NCI-H345 (cell line): ENCODE results near the gene FAAH.
"Not testable (repeated sequence)": the region's sequence is repeated elsewhere in the genome, so short reads cannot be mapped to it uniquely, and the experiment has no call there.

ENCODE experiments used
- DNase-seq: peaks from one replicate; lab custom pipeline; 2025; lab: John Stamatoyannopoulos, UW

FAAH gene

DNA sequence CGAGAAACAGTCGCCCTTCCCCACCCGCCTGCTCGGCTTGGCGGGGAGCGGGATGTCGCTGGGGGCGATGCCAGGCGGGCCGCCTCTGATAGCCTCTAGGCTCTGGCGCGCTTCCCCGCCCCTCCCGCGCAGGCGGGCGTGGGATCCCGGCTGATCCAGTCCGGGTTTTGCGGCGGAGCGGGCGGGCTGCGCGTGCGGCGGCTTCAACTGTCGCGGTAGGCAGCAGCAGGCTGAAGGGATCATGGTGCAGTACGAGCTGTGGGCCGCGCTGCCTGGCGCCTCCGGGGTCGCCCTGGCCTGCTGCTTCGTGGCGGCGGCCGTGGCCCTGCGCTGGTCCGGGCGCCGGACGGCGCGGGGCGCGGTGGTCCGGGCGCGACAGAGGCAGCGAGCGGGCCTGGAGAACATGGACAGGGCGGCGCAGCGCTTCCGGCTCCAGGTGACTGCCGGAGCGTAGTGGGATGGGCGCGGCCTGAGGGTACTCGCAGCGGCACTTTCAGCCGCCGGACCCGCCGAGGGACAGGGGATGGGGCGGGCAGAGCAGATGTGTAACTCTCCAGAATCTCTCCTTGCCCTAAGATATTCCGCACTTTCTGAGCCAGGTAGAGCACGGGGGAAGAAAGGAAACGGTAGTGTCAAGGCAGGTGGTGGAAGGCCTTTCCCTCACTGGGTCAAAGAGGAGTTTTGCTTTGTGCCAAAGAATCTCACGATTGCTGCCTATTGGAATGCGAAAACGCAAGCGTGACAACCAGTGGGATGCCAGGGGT lies at the start of gene FAAH:
TSS of gene FAAH (plus strand) at position 210 of the 764 bp plus-strand sequence. CDS start at position 242, 32 bp downstream.
- no peak for DNase-seq

DNA sequence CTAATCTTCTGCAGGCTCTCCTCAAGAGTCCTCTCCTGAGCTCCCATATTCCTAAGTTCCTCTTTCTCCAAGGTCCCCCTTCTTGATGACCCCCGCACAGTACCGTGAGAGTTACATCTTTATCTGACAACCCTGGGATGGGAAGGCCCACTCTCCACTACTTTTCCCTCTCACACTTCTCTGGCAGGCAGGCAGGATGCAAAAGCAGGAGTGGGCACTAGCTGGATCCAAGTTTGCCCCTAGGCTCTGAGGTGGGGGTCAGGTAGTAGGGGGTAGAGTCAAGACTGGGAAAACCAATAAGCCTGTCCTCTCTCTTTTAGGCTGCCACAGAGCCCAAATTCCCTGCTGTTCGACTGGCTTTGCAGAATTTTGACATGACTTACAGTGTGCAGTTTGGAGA lies 49.6 kb upstream of the FAAH start:
- DNase-seq: no peak

DNA sequence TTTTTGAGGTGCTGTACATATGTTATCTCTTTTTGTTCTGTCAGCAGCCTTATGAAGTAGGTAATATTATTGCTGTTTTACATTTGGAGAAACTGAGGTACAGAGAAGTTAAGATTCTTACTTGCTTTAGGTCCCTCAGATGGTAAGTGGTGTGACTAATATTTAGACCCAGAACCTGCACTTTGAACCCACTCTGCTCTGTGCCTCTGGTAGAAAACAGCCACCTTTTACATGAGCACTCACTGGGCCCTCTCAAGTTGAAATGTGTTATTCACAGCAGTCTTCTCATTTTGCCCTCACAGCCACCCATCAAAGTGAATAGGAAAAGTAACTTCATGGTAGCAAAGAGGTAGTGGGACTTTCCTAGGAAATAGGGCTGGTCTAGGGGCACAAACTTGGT lies 48.8 kb upstream of the FAAH start:
- no peak for DNase-seq

DNA sequence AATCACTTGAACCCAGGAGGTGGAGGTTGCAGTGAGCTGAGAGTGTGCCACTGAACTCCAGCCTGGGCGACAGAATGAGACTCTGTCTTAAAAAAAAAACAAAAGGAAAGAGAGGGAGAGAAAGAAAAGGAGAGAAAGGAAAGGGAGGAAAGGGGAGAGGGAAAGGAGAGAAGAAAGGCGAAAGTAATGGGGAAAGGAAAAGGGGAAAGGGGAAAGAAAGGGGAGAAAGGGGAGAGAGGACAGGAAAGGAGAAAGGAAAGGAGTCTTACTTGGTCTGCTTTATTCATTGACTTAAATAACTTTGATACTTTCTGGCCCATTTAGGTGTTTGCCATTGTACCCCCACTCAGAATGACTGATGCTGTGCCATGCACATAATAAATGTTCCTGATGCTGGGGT lies 41.8 kb upstream of the FAAH start:
- DNase-seq: no peak

DNA sequence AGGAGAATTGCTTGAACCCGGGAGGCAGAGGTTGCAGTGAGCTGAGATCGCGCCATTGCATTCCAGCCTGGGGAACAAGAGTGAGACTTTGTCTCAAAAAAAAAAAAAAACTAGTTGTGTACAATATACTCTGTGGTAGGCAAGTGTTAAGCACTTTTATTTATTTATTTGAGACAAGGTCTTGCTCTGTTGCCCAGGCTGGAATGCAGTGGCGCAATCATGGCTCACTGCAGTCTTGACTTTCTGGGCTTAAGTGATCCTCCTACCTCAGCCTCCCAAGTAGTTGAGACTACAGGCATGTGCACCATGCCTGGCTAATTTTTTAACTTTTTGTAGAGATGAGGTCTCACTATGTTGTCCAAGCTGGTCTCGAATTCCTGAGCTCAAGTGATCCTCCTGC lies 38.2 kb upstream of the FAAH start:
- not testable (repeated sequence) for DNase-seq

DNA sequence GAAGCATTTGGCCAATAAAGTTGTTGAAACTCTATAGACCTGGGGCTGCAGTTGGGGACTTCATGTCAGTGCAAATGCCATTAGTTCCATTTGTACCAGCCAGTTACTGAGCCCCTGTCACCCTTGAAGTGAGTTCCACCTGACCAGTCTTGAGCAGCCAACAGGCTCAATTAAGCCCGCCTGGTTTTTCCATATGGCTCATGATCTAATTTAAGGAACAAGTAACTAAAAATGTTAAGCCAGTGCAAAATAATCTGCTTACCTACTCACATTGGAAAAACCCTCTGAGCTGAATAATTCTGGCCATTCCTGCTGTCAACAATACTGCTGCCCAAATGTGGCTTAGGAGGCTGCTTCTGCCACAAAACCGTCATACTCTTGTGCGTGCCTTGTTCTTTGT lies 32.0 kb upstream of the FAAH start:
- DNase-seq: no peak

DNA sequence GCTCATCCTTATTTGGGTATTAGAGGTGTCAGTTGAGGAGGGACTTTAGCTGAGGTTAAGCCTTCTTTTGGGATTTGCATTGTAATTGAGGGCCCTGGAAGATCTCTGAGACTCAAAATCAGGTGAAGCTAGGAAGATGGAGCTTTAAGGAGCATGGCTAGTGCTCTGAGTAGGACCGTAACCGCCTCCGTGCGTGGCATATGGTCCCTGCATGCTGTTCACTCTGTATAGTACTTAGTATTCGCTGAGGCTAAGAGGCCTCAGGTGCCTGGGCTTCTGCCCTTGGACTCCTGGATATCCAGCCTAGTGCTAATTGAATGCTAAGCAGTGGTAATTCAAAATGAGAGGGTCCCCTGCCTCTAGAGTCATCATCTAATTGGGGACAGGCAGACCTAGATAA lies 31.0 kb upstream of the FAAH start:
- no peak for DNase-seq

DNA sequence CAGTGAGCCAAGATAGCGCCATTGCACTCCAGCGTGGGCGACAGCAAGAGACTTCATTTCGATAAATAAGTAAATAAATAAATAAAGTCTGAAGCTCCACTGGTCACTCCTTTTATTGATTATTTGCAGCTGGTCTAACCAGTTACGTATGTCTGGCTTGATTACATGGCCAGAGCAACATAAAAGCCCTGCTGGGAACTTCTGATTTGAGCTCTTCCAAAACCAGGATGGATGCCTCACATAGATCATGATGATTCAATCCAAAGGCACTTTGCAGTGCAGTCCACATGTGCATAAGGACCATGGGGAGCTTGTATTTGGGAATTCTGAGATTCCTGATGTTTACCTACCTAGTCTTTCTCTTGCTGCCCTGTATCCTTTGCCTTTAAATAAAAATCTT lies 29.5 kb upstream of the FAAH start:
- no peak for DNase-seq

DNA sequence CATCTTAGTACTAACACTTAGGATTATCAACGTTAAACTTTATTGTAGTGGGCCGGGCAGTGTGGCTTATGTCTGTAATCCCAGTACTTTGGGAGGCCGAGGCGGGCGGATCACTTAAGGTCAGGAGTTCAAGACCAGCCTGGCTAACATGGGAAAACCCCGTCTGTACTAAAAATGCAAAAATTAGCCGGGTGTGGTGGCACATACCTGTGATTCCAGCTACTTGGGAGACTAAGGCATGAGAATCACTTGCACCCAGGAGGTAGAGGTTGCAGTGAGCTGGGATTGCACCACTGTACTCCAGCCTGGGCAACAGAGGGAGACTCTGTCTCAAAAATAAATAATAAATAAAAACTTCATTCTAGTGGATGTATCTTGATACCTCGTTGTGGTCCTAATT lies 28.3 kb upstream of the FAAH start:
- DNase-seq: not testable (repeated sequence)

DNA sequence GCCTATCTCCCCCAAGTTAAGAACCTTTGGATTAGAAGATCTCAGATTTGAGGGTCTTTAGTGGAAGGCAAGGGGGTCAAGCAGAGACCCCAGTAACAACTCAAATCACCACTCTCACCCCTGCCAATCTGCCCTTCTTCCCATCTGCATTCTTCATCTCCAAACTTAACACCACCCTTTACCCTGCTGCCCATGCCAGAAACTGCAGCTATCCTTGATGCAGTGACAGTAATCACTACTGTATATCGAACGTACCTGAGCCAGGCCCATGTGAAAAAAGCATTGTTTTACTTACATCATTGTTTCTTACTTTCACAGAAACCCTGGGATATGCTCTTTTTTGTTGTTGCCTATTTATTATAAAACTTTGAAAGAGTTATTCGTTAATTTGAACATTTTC lies 27.0 kb upstream of the FAAH start:
- no peak for DNase-seq

DNA sequence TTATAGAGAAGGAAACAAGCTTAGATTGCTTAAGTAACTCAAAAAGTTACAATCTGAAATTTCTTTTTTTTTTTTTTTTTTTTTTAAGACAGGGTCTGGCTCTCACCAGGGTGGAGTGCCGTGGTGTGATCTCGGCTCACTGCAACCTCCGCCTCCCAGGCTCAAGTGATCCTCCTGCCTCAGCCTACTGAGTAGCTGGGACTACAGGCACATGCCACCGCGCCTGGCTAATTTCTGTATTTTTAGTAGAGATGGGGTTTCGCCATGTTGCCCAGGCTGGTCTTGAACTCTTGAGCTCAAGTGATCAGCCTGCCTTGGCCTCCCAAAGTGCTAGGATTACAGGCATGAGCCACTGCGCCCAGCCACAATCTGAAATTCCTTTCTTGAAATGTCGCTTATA lies 26.4 kb upstream of the FAAH start:
- not testable (repeated sequence) for DNase-seq

DNA sequence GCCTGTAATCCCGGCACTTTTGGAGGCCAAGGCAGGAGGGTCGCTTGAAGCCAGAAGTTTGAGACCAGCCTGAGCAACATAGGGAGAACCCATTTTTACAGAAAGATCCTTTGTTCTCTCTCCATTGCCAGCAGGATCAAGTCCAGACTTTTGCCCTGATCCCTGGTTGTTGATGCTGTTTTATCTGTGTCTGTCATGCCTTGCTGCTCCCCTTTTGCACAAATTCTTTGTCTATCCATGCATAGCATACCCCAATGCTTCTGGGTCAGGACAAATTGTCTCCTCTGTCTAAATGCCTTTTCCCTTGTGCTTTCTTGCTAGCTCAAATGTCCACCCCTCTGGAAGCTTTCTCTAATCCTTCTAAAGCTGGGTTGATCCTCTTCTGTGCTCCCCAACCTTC lies 25.3 kb upstream of the FAAH start:
- no peak for DNase-seq

DNA sequence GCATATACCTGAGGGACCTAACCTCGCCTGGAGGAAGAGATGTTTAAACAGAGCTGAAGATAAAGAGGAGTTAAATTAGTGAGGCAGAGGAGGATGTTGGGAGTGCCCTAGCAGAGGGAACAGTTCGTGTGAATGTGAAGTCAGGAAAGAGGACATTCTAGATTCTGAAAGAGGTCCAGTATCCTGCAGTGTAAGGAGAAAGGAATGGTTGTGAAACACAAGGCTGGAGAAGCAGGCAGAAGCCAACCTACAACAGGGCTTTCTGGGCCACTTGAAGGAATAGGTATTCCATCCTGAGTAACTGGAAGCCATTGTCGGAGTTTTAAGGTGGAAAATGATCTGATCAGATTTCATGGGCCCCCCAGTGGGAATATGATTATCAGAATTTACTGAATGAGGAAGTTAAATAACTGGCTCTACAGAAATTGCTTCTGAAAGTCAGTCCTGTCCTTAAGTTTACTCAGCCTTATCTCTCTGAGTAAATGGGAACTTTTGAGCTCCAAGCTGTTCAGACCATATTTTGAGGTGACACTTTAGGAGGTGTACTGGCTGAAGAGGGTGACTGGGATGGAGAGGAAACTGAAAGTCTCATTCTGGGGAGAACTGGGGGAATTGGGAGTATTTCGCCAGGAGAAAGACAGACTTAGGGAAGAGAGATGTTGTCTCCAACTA lies 24.4 kb upstream of the FAAH start:
- no peak for DNase-seq

DNA sequence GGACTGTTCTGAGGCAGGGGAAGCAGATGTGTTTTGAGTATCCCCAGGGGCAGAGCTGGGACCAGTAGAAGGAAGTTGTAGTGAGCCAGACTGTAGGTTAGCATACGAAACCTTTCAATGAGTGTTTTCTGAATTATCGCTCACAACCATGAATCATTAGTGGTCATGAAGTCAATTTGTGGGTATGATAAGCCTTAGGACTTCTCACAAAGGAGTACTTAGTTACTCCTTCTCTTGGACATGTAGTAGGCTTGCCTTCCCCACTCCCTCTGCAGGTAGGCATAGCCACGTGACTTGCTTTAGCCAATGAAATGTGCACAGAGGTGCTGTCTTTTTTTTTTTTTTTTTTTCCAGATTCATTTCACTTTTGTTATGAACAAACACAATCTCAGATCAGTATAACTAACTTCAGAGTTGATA lies 23.9 kb upstream of the FAAH start:
- no peak for DNase-seq

DNA sequence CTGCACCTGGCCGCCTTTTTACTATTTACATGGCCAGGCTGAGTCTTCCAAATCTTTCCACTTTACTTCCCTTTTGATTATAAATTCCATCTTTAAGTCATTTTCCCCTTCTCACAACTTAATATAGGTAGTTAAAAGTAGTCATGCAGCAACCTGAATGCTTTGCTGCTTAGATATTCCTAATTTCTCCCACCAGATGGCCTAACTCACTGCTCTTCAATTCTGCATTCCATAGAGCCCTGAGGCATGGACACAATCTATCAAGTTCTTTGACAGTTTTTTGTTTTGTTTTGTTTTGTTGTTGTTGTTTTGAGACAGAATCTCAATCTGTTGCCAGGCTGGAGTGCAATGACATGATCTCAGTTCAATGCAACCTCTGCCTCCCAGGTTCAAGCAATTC lies 21.7 kb upstream of the FAAH start:
- no peak for DNase-seq

DNA sequence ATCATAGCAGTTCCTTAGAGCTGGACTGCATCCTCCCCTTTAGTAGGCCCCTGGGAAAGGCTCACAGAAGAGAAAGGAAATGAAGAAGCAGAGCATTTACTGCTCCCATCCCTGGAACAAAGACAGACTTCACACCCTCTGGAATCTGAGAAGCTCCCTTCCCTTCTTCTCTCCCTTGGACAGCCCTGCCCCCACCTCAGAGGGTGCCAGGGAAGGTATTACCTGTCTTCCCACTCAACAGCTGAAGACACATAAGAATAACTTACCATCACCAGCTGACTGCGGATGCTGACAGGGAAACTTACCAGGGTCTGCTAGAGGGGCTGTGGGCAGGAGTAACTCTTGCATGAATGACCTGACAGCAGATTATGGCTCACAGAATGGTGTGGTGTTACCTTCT lies 14.1 kb upstream of the FAAH start:
- DNase-seq: no peak

DNA sequence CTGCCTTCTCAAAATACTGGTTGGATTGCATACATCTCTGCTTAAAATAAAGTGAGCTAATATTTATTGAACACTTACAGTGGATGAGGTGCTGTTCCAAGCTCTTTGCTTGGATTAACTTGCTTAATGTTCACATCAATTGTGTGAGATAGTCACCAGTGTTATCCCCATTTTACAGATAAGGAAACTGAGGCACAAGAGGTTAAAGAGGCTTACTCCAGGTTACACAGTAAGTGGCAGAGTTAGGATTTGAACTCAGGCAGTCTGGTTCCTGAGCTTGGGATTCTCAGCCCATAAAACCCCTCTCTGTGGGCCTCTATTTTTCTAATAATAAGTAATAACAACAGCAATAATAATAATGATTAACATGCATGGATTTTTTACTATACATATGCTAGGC lies 13.6 kb upstream of the FAAH start:
- no peak for DNase-seq

DNA sequence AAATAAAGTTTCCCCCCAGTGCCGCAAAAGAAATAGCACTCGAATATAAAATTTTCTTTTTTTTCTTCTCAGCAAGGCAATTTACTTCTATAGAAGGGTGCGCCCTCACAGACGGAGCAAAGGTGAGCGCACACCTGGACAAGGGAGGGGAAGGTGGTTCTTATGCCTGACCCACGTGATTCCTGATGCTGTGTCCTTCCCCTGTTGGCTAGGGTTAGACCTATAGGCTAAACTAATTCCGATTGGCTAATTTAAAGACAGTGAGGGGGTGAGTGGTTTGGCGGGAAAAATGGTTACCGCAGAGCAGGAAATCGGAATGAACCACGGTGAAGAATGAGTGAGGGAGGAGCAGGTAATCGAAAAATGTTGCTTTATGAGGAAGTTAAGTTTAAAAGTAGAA lies 607 bp upstream of the FAAH start:
- DNase-seq: no peak

DNA sequence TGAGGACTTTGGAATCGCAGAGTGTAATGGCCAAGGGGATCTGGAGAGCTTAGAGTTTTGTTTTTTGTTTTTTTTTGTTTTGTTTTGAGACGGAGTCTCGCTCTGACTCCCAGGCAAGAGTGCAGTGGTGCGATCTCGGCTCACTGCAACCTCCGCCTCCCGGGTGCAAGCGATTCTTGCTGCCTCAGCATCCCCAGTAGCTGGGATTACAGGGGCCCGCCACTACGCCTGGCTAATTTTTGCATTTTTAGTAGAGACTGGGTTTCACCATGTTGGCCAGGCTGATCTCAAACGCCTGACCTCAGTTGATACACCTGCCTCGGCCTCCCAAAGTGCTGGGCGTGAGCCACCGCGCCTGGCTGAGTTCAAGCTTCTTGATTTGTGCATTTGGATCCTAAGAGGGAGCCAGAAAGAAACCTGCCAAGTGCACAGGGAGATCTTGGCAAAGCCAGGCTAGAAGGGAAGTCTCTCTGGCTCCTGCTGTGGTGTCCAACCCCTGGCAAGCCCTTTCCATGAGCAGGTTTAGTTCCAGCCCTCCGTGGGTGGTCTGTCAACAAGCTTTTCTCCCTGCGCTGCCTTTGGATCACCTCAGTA lies 852 bp downstream of the FAAH start:
- no peak for DNase-seq

DNA sequence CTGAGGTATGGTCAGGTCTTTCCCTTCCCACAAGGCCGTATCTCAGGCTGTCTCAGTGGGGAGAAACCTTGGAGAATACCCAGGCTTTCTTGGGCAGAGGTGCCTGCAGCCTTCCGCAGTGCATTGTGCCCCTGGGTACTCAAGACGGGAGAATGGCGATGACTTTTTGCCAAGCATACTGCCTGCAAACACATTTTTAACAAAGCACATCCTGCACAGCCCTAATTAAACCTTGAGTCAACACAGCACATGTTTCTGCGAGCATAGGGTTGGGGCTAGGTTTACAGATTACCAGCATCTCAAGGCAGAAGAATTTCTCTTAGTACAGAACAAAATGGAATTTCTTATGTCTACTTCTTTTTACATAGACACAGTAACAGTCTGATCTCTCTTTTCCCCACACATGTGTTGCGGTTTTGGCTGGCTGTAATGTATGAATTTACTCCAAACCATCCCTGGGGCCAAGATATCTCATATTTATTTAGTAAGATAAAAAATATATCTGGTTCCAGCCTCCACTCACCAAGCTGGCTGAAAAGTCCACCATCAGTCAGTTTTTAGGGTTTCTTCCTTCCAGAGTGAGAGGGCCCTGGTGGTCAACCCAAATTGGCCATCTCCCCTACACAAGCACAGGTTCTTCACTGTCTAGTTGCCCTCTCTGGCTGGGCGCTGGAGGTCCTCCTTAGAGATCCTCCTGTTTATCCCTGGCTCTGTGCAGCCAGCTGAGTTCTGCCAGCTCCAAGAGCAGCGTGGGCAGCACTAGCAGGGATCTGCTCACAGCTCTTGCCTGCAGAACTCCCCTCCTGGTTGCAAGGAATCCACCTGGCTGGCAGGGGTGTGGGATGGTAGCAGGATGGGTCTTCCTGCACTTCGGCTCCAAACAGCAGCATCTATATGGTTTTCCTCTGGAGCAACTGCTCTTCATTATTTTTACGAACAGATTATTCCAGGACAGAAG lies 2.6 kb downstream of the FAAH start:
- DNase-seq: no peak

DNA sequence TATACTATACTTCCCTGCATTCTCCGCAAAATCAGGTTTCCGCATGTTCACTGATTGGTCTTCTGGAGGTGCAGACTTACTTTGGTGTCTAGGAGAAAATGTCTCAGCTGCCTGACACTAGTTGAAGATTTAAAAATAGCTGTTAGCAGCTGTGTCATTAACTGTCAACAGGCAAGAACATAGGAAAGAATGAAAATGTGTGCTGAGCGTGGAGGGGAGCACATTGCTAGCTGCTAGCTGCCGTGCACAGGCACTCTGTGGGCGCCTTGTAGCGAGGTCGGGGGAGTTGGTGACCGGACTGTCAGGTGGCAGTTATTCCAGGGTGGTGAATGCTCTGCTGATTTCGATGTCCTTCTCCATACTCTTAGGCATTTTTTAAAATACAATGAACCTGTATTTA lies 5.2 kb downstream of the FAAH start:
- no peak for DNase-seq

DNA sequence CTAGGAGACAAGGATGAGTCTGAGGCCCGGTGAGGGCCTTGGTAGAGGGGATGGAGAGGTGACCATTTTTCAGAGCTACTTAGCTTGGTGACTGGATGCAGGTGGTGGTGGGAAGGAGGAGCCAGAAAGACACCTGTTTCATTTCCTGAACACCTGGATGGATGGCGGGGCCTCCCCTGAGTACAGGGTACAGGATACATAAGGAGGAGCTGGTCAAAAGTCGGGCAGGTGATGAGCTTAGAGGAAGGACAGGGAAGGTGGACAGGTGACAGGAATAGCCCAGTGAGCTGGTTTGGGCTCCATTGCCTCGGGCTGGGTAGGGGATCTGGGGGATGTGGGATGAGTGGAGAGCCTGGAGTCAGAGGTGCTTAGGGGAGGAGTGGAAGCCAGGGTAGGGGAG lies 6.3 kb downstream of the FAAH start:
- no peak for DNase-seq
